Effector memory CD4-positive, alpha-beta T cell (primary cell): ENCODE results near the gene HORMAD2.
A peak's percentile ranks its signal among the peaks of the same experiment; 100 is the strongest.
"Not testable (repeated sequence)": the region's sequence is repeated elsewhere in the genome, so short reads cannot be mapped to it uniquely, and the experiment has no call there.

Source experiments
- DNase-seq, 3 donors: peaks; one replicate each; pipeline ENCODE4 v3.0.0-alpha.2; 2020
- H3K27ac ChIP-seq: 2 replicates; pipeline ENCODE4 v1.7.0; 2013; ENCODE audit warnings: mild to moderate bottlenecking, low read length, moderate library complexity; ENCODE audit not compliant: insufficient read depth, poor library complexity, severe bottlenecking
- H3K27me3 ChIP-seq: replicated peaks from 2 replicates; pipeline ENCODE4 v1.7.0; 2013; ENCODE audit warnings: mild to moderate bottlenecking, low read length; ENCODE audit not compliant: insufficient read depth, control insufficient read depth, poor library complexity, severe bottlenecking
- H3K36me3 ChIP-seq: 2 replicates; pipeline ENCODE4 v1.7.0; 2013; ENCODE audit warnings: mild to moderate bottlenecking, low read length, moderate library complexity; ENCODE audit not compliant: control insufficient read depth, insufficient read depth
- H3K4me1 ChIP-seq: 2 replicates; pipeline ENCODE4 v1.7.0; 2013; ENCODE audit warnings: low read length, mild to moderate bottlenecking; ENCODE audit not compliant: control insufficient read depth, insufficient read depth, poor library complexity, severe bottlenecking
- H3K4me3 ChIP-seq: 2 replicates; pipeline ENCODE4 v1.7.0; 2013; ENCODE audit warnings: low read length, low read depth, mild to moderate bottlenecking; ENCODE audit not compliant: insufficient read depth, poor library complexity, severe bottlenecking
- H3K9me3 ChIP-seq: 2 replicates; pipeline ENCODE4 v1.7.0; 2013; ENCODE audit warnings: mild to moderate bottlenecking, low read length, moderate library complexity; ENCODE audit not compliant: control insufficient read depth

Gene HORMAD2

GRCh38 chr22:30212996-30213441, 132.8 kb downstream of the HORMAD2 start:
- Histone ChIP-seq H3K4me3 (no peak overlapping the region), H3K27me3 (no peaks in the 10 kb centered on the region), H3K4me1 (no peaks in the 10 kb centered on the region), H3K9me3 (no peaks in the 10 kb centered on the region), H3K36me3 (no peaks in the 10 kb centered on the region), H3K27ac (no peak overlapping the region)
- no peak for DNase-seq

GRCh38 chr22:30214703-30215407, 134.6 kb downstream of the HORMAD2 start:
- no peaks in the 10 kb centered on the region for H3K9me3 ChIP-seq
- H3K4me1 ChIP-seq, result peaks cover 8% of the 10 kb centered on the region
- H3K36me3 ChIP-seq, result no peaks in the 10 kb centered on the region
- no peaks in the 10 kb centered on the region for H3K27me3 ChIP-seq
- H3K4me3 ChIP-seq, result no peak overlapping the region
- no peak for DNase-seq
- no peak overlapping the region for H3K27ac ChIP-seq

- H3K27ac ChIP-seq, H3K9me3 ChIP-seq, H3K27me3 ChIP-seq, DNase-seq, H3K36me3 ChIP-seq, H3K4me3 ChIP-seq: not testable (repeated sequence)
- H3K4me1 ChIP-seq, result peaks cover 22% of the 10 kb centered on the region
Observed at GRCh38 chr22:30216272-30216671, 136.0 kb downstream of the HORMAD2 start.

GRCh38 chr22:30216710-30217109, 136.4 kb downstream of the HORMAD2 start:
- Histone ChIP-seq H3K4me3 (no peak overlapping the region), H3K9me3 (no peaks in the 10 kb centered on the region), H3K27ac (no peak overlapping the region), H3K36me3 (no peaks in the 10 kb centered on the region), H3K4me1 (peaks cover 27% of the 10 kb centered on the region), H3K27me3 (no peaks in the 10 kb centered on the region)
- DNase-seq, result no peak

GRCh38 chr22:30217698-30218560, 137.7 kb downstream of the HORMAD2 start:
- H3K4me3 ChIP-seq, result no peak overlapping the region
- H3K27me3 ChIP-seq, result no peaks in the 10 kb centered on the region
- H3K9me3 ChIP-seq, result no peaks in the 10 kb centered on the region
- no peak overlapping the region for H3K27ac ChIP-seq
- H3K4me1 ChIP-seq, result peaks cover 30% of the 10 kb centered on the region
- H3K36me3 ChIP-seq, result no peaks in the 10 kb centered on the region
- DNase-seq, result no peak

- Histone ChIP-seq H3K27me3 (no peaks in the 10 kb centered on the region), H3K36me3 (no peaks in the 10 kb centered on the region), H3K4me1 (peaks cover 30% of the 10 kb centered on the region), H3K9me3 (no peaks in the 10 kb centered on the region), H3K27ac (no peak overlapping the region), H3K4me3 (no peak overlapping the region)
- DNase-seq, result no peak
Observed at GRCh38 chr22:30219049-30219654, 138.9 kb downstream of the HORMAD2 start.

- no peaks in the 10 kb centered on the region for H3K9me3 ChIP-seq
- H3K36me3 ChIP-seq, result no peaks in the 10 kb centered on the region
- no peak overlapping the region for H3K4me3 ChIP-seq
- no peak overlapping the region for H3K27ac ChIP-seq
- no peaks in the 10 kb centered on the region for H3K27me3 ChIP-seq
- peaks cover 30% of the 10 kb centered on the region for H3K4me1 ChIP-seq
- no peak for DNase-seq
Observed at GRCh38 chr22:30219668-30220278, 139.5 kb downstream of the HORMAD2 start.

GRCh38 chr22:30220338-30221012, 140.2 kb downstream of the HORMAD2 start:
- DNase-seq, result no peak
- no peaks in the 10 kb centered on the region for H3K36me3 ChIP-seq
- no peaks in the 10 kb centered on the region for H3K9me3 ChIP-seq
- H3K27ac ChIP-seq, result peak overlapping the region; percentile 46
- peak overlapping the region; percentile 44 for H3K4me3 ChIP-seq
- peaks cover 30% of the 10 kb centered on the region for H3K4me1 ChIP-seq
- H3K27me3 ChIP-seq, result no peaks in the 10 kb centered on the region

- Histone ChIP-seq H3K27me3 (no peaks in the 10 kb centered on the region), H3K4me1 (peaks cover 30% of the 10 kb centered on the region), H3K27ac (peak overlapping the region; percentile 46), H3K4me3 (peak overlapping the region; percentile 44), H3K36me3 (no peaks in the 10 kb centered on the region), H3K9me3 (no peaks in the 10 kb centered on the region)
- DNase-seq, result peak; percentile 19 to 46 (median 36)
Observed at GRCh38 chr22:30221121-30221992, 141.1 kb downstream of the HORMAD2 start.
